DOHH2 (cell line): Measurements from ENCODE around the gene ZNF335.

Experiments
- EZH2phosphoT487 ChIP-seq: fragments of 200-600 bp; sonication (generic); IDR thresholded peaks from 2 replicates; pipeline ENCODE4 v1.6.1; 2017; ENCODE audit warnings: borderline replicate concordance, mild to moderate bottlenecking, antibody characterized with exemption, low read length, moderate library complexity, mixed read lengths
- TF ChIP-seq, protein P1 (sequence below): fragments of 200-600 bp; sonication (generic); IDR thresholded peaks from one replicate; pipeline ENCODE4 v1.5.1; 2014; ENCODE audit warnings: antibody characterized with exemption, mild to moderate bottlenecking, low read depth, low read length; ENCODE audit not compliant: poor library complexity, severe bottlenecking

- TF ChIP-seq, protein P1, sequence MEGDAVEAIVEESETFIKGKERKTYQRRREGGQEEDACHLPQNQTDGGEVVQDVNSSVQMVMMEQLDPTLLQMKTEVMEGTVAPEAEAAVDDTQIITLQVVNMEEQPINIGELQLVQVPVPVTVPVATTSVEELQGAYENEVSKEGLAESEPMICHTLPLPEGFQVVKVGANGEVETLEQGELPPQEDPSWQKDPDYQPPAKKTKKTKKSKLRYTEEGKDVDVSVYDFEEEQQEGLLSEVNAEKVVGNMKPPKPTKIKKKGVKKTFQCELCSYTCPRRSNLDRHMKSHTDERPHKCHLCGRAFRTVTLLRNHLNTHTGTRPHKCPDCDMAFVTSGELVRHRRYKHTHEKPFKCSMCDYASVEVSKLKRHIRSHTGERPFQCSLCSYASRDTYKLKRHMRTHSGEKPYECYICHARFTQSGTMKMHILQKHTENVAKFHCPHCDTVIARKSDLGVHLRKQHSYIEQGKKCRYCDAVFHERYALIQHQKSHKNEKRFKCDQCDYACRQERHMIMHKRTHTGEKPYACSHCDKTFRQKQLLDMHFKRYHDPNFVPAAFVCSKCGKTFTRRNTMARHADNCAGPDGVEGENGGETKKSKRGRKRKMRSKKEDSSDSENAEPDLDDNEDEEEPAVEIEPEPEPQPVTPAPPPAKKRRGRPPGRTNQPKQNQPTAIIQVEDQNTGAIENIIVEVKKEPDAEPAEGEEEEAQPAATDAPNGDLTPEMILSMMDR: no peak
- TF ChIP-seq EZH2phosphoT487: no peak
Measured at GRCh38 chr20:46004889-46005473, 33.0 kb upstream of the ZNF335 start.
